HL-60 (cell line): ENCODE data around the gene ACTL10.

Source experiments
- DNase-seq, 2 experiments: peaks; one replicate each; pipeline ENCODE4 v3.0.0-alpha.2; 2010 to 2020; ENCODE audit warnings: low read depth in 1 of 2, low spot score in 1 of 2
- H3K27ac ChIP-seq: fragments of 250-450 bp; sonication (Bioruptor Pico); replicated peaks from 2 replicates; pipeline ENCODE4 v1.5.1; 2020; ENCODE audit warnings: mild to moderate bottlenecking, moderate library complexity
- H3K27me3 ChIP-seq: fragments of 250-450 bp; sonication (Bioruptor Pico); 2 replicates; pipeline ENCODE4 v1.5.1; 2021; ENCODE audit warnings: mild to moderate bottlenecking, moderate library complexity; ENCODE audit not compliant: insufficient read depth, poor library complexity, severe bottlenecking
- H3K4me3 ChIP-seq: replicated peaks from 2 replicates; pipeline ENCODE4 v1.5.1; 2011; ENCODE audit warnings: mild to moderate bottlenecking, control low read depth, low read length; ENCODE audit not compliant: insufficient read depth
- GABPA ChIP-seq: IDR thresholded peaks from 2 replicates; pipeline ENCODE4 v1.6.1; 2012; ENCODE audit warnings: low read depth
- POLR2AphosphoS5 ChIP-seq: IDR thresholded peaks from 2 replicates; pipeline ENCODE4 v1.6.1; 2012; ENCODE audit warnings: low read depth
- REST ChIP-seq: IDR thresholded peaks from 2 replicates; pipeline ENCODE4 v1.6.1; 2012; ENCODE audit warnings: low read depth; ENCODE audit not compliant: insufficient replicate concordance
- SPI1 ChIP-seq: IDR thresholded peaks from 2 replicates; pipeline ENCODE4 v1.6.1; 2012; ENCODE audit warnings: low read depth, mild to moderate bottlenecking, borderline replicate concordance
- TF ChIP-seq, protein P1 (sequence below): IDR thresholded peaks from one replicate; pipeline ENCODE4 v1.5.1; 2011; ENCODE audit warnings: low read length, control low read depth, inconsistent platforms; ENCODE audit not compliant: insufficient read depth

Gene ACTL10

DNA sequence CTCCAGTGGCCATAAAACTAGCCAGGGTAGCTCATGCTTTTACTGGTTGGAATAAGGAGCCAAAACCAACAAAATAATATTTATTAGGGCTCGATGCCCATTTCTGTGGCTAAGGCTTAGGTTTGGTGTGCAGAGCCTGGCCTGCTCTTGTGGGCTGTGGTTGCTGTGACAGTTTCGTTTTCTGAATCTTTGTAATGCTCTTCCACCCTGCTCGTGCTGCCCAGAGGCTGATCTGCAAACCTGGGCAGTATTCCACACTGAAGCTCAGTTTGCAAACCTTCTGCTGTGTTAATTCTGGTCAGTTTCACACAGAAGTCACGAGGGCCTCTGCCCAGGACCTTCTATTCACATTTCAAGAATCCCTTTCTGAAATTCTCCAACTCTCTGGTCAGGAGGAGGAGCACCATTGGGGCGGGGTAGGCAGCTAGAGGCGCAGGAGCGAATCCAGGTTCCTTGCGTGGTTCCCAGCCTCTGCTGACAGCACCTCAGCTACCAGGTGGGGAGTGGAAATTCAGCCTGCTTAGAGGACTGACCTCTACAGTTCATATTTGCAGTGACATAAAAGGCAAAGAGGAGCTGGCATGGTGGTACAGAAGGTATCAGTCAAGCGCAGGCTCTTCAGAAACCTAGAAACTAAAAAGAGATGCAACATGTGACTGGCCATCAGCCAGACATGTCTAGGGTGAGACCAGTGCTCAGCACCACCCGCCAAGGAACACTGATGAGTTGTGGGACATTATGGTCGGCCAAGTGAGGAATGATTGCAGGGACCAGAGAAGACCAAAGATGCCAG, 18.9 kb upstream of the ACTL10 start:
- no peak for TF ChIP-seq SPI1
- no peak for TF ChIP-seq POLR2AphosphoS5
- H3K4me3 ChIP-seq = no peak overlapping the region
- H3K27ac ChIP-seq = no peak overlapping the region
- H3K27me3 ChIP-seq = no peaks in the 10 kb centered on the region
- no peak for DNase-seq

DNA sequence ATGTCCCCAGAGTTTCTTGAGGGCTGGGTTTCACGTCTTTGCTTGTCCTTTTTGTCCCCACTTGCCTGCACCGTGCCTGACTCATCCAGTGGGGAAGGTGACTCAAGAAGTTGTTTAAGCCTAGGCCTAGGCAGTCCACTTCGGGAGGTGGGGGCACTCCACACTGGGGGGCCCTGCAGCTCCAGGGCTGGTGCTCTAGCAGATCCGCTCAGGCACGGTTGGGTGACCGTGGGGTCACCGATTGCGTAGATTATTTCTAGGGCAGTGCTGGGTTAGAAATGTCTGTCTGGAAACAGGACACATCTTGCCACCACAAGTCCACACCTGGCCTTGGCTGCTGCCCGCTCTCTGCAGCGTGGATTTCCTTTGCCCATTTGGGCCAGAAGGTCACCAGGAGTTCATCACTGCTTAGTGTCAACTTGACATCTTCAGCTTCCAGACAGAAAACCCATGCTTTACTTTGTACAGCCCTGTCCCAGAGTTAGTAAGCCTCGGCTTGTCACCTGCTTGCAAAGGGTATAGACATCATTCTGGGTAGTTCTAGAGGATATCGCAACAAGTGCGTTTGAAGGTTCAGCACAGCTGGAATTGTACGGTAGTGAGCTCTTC, 18.2 kb upstream of the ACTL10 start:
- TF ChIP-seq GABPA (no peak), POLR2AphosphoS5 (no peak), REST (no peak), SPI1 (no peak)
- TF ChIP-seq, protein P1, sequence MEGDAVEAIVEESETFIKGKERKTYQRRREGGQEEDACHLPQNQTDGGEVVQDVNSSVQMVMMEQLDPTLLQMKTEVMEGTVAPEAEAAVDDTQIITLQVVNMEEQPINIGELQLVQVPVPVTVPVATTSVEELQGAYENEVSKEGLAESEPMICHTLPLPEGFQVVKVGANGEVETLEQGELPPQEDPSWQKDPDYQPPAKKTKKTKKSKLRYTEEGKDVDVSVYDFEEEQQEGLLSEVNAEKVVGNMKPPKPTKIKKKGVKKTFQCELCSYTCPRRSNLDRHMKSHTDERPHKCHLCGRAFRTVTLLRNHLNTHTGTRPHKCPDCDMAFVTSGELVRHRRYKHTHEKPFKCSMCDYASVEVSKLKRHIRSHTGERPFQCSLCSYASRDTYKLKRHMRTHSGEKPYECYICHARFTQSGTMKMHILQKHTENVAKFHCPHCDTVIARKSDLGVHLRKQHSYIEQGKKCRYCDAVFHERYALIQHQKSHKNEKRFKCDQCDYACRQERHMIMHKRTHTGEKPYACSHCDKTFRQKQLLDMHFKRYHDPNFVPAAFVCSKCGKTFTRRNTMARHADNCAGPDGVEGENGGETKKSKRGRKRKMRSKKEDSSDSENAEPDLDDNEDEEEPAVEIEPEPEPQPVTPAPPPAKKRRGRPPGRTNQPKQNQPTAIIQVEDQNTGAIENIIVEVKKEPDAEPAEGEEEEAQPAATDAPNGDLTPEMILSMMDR = no peak
- H3K27me3 ChIP-seq = no peaks in the 10 kb centered on the region
- DNase-seq = no peak
- H3K27ac ChIP-seq = no peak overlapping the region
- H3K4me3 ChIP-seq = no peak overlapping the region

GRCh38 chr20:33649201-33649681, 17.5 kb upstream of the ACTL10 start:
- TF ChIP-seq GABPA (no peak), SPI1 (no peak), REST (no peak), POLR2AphosphoS5 (no peak)
- TF ChIP-seq, protein P1 = no peak
- no peak for DNase-seq
- no peak overlapping the region for H3K27ac ChIP-seq

DNA sequence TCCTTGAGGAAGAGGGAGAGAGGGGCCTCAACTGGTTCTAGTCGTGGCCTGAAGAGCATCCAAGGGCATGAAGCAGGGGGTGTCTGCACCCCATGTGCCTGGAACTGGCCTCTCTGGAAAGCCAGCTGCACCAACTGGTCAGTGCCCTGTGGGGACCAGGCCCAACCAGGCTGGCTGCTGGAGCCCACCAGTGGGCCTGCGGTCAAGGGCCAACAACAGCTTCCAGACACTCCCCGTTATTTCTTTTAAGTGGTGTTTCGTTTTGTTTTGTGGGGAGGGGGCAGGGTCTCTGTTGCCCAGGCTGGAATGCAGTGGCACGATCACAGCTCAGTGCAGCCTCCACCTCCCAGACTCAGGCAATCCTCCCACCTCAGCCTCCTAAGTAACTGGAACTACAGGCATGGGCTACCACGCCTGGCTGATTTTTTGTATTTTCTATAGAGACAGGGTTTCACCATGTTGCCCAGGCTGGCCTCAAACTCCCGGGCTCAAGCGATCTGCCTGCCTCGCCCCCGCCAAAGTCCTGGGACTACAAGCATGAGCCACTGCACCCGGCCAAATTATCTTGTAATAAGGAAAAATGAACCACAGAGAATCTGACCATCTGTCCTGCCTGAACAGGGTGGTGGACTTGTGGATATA, 16.5 kb upstream of the ACTL10 start:
- TF ChIP-seq POLR2AphosphoS5 = no peak
- H3K27ac ChIP-seq = no peak overlapping the region
- no peak overlapping the region for H3K4me3 ChIP-seq
- no peaks in the 10 kb centered on the region for H3K27me3 ChIP-seq
- DNase-seq = no peak

More at GRCh38 chr20:33649201-33649681, 17.5 kb upstream of the ACTL10 start:
- Histone ChIP-seq H3K27me3 (no peaks in the 10 kb centered on the region), H3K4me3 (no peak overlapping the region)
